Testis (tissue), 3 donors: ENCODE data around the gene DDX31. TPM values are rescaled to one million over a fixed set of nuclear protein-coding genes. Genes with fewer than 3 reads are reported as not detected.

ENCODE experiments used
- DNase-seq: peaks from one replicate; pipeline ENCODE4 v3.0.0-alpha.2; 2019
- H3K27ac ChIP-seq, 2 donors: fragments of 200-600 bp; sonication (generic); one replicate each; pipeline ENCODE4 v1.5.1; 2019
- H3K27me3 ChIP-seq: fragments of 200-600 bp; sonication (generic); one replicate; pipeline ENCODE4 v1.5.1; 2019
- H3K36me3 ChIP-seq: fragments of 200-600 bp; sonication (generic); one replicate; pipeline ENCODE4 v1.5.1; 2017; ENCODE audit warnings: low read depth; ENCODE audit errors: missing control alignments
- H3K4me1 ChIP-seq: fragments of 200-600 bp; sonication (generic); one replicate; pipeline ENCODE4 v1.5.1; 2019
- H3K4me3 ChIP-seq, 2 donors: fragments of 200-600 bp; sonication (generic); one replicate each; pipeline ENCODE4 v1.5.1; 2017 to 2019
- H3K9me3 ChIP-seq: fragments of 200-600 bp; sonication (generic); one replicate; pipeline ENCODE4 v1.5.1; 2017
- POLR2A ChIP-seq: fragments of 450-650 bp; IDR thresholded peaks from one replicate; pipeline ENCODE4 v1.6.1; 2017; ENCODE audit warnings: antibody characterized with exemption, mild to moderate bottlenecking, moderate library complexity
- WGBS, 2 donors: methylation state at CpG; one replicate each; pipeline ENCODE4 v1.1.5; 2018; 5-methylcytosine and 5-hydroxymethylcytosine counted together
- intact Hi-C: fragments of 100-400 bp; cut with DNase I; formaldehyde crosslinking; loops from one replicate; pipeline ENCODE4 v1.15.1; 2023; ENCODE audit warnings: low total_unique reads
- polyA plus RNA-seq: library from polyadenylated mRNA; stranded (reverse); fragments of 350-450 nt; fragmentation: Illumina TruSeq; extraction: RNeasy Lipid Tissue Mini Kit (QIAGEN cat#74804); gene quantifications from one replicate; pipeline ENCODE4 v1.2.3, GENCODE V29; 2014; ENCODE audit warnings: low read depth, low replicate concordance; ENCODE audit not compliant: insufficient read depth
- total RNA-seq, 2 donors: library from RNA; depleted of rRNA; stranded (reverse); fragments of >200 nt; gene quantifications; one replicate each; pipeline ENCODE4 v1.2.3, GENCODE V29; 2016
- TF ChIP-seq, protein P1 (sequence below), 3 experiments: fragments of 450-650 bp in 2 of 3; fragments of 200-600 bp in 1 of 3; sonication (generic) in 1 of 3; IDR thresholded peaks; one replicate each; pipeline ENCODE4 v1.5.1; 2016 to 2019; ENCODE audit warnings: antibody characterized with exemption in 3 of 3, mild to moderate bottlenecking in 2 of 3, moderate library complexity in 1 of 3

Gene DDX31
- total and polyA plus RNA-seq, 3 donors from 2014 or later = 17.9 to 24.2 (median 21.1) TPM

DNA sequence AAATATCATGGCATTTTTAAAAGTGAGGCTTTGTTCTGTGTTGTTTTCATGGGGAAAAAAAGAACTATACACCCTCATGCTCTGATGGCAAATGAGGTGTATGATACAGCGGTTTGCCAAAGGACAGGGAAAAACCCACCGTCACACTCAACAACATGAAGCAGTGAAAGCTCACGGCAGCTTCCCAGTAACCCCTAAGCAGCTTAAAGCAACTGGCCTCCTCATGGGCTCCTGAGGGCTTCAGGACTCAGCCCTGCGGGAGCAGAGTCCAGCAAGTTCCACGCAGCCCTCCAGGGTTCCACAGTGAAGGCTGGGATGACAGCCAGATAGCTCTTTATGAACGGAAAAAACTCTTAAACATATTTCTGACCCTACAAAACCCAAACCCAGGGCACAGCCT lies 74.5 kb downstream of the DDX31 start:
- 91 to 94% methylated on average over 6 of the region's 6 CpGs for WGBS, 2 donors
- Histone ChIP-seq H3K4me1 (no peaks in the 10 kb centered on the region), H3K4me3 (no peak overlapping the region), H3K36me3 (no peaks in the 10 kb centered on the region), H3K9me3 (no peaks in the 10 kb centered on the region), H3K27ac (no peak overlapping the region), H3K27me3 (no peaks in the 10 kb centered on the region)
- DNase-seq = no peak
- intact Hi-C loops = no loop called here
- no peak for TF ChIP-seq POLR2A
- TF ChIP-seq, protein P1, sequence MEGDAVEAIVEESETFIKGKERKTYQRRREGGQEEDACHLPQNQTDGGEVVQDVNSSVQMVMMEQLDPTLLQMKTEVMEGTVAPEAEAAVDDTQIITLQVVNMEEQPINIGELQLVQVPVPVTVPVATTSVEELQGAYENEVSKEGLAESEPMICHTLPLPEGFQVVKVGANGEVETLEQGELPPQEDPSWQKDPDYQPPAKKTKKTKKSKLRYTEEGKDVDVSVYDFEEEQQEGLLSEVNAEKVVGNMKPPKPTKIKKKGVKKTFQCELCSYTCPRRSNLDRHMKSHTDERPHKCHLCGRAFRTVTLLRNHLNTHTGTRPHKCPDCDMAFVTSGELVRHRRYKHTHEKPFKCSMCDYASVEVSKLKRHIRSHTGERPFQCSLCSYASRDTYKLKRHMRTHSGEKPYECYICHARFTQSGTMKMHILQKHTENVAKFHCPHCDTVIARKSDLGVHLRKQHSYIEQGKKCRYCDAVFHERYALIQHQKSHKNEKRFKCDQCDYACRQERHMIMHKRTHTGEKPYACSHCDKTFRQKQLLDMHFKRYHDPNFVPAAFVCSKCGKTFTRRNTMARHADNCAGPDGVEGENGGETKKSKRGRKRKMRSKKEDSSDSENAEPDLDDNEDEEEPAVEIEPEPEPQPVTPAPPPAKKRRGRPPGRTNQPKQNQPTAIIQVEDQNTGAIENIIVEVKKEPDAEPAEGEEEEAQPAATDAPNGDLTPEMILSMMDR (IDR thresholded peaks at IDR 0.05) = no peak

DNA sequence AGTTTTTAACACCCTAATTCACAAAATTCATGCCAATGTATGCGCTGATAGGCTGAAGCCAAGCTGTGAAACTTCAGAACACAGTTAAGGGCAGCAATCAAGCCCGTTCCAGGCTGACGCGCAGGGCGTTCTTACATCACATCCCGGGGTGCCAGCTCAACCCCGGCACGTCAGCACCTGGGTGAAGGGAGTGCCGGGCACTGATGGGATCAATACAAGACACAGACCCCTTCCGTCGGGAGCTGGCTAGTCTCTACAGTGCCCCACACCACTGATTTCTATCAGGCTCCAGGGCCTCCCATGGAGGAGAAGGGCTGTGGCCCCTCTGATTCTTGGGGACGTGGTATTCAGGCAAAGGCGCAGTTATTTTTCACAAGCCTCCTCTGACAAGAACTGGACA lies 75.4 kb downstream of the DDX31 start:
- intact Hi-C loops = no loop called here
- Histone ChIP-seq H3K4me1 (peaks cover 8% of the 10 kb centered on the region), H3K9me3 (no peaks in the 10 kb centered on the region), H3K27me3 (peaks cover 5% of the 10 kb centered on the region), H3K4me3 (no peak overlapping the region), H3K27ac (no peak overlapping the region), H3K36me3 (no peaks in the 10 kb centered on the region)
- TF ChIP-seq POLR2A = no peak
- TF ChIP-seq, protein P1 (IDR thresholded peaks at IDR 0.05) = no peak
- WGBS, 2 donors = 90% methylated on average over 13 of the region's 13 CpGs
- no peak for DNase-seq

DNA sequence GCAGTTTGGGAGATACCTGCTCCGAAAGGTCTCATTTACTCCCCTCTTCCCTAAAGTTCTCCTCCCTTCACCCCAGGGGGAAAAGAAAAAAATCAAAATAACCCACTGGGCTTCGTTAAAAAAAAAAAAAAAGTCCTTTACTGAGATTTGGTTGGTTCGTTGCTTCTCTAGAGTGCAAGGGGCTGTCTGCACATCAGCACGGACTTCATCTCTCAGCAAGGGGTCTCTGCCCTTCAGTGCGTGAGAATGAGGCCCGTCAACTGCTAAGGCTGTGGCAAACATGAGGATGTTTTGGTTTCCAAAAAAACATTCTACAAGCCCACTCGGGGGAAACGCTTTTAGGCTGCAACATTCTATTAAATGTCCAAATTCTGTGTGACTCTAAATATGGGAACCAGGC lies 77.3 kb downstream of the DDX31 start:
- H3K27me3 ChIP-seq = peaks cover 5% of the 10 kb centered on the region
- no peak overlapping the region for H3K4me3 ChIP-seq
- no peaks in the 10 kb centered on the region for H3K36me3 ChIP-seq
- H3K4me1 ChIP-seq = peaks cover 9% of the 10 kb centered on the region
- no peak for DNase-seq
- 76 to 88% methylated on average over 8 of the region's 8 CpGs for WGBS, 2 donors
- no peaks in the 10 kb centered on the region for H3K9me3 ChIP-seq
- no peak overlapping the region for H3K27ac ChIP-seq
- TF ChIP-seq POLR2A = no peak
- TF ChIP-seq, protein P1 (IDR thresholded peaks at IDR 0.05) = no peak
- intact Hi-C loops = no loop called here

DNA sequence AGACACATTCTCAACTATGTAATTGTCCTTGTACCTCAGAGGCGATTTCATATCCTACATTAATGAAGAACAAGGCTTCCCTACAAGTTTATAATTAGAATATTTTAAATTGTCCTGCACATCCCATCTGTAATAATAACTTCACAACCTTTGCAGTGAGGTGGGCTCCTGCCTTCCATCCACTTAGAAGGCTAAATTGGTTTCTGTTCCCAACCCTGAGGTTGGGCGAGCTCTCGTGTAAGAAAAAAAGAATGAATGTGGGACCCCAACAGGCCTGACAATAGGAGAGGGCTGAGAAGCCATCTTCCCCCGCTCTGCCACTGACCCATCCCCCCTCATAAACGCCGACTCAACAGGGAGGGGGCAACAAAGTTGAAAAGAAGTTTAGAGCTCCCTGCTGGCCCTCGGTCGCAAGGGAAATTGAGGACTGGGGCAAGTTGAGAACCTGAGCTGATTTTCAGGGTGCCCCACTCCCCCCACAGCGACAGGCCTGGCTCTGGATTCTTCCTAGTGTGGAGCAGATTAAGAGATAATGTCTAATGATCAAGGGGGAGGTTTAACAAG lies 78.0 kb downstream of the DDX31 start:
- no peak overlapping the region for H3K4me3 ChIP-seq
- no peak for DNase-seq
- intact Hi-C loops = no loop called here
- TF ChIP-seq POLR2A = no peak
- TF ChIP-seq, protein P1 (IDR thresholded peaks at IDR 0.05) = no peak
- peaks cover 13% of the 10 kb centered on the region for H3K4me1 ChIP-seq
- peaks cover 5% of the 10 kb centered on the region for H3K27me3 ChIP-seq
- H3K36me3 ChIP-seq = no peaks in the 10 kb centered on the region
- WGBS, 2 donors = 66 to 71% methylated on average over 9 of the region's 9 CpGs
- no peak overlapping the region for H3K27ac ChIP-seq
- H3K9me3 ChIP-seq = no peaks in the 10 kb centered on the region

DNA sequence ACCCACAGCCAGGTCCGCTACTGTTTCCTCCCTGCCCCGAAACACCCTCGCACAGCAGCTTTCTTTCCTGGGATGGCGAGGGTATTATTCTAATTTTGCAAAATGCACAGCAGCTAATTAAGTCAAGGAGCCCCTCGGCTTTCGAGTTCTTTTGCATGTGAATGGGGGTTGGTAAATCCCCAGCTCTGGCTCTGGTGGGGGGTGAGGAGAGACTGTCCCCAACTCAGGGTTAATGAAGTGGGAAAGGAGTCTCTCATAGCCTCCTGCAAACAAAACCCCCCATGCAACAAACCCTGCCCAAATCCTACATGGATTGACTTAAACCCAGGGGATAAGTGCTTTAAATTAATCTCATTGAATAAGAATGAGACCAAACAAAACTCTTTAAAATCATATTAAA lies 78.5 kb downstream of the DDX31 start:
- Histone ChIP-seq H3K4me3 (no peak overlapping the region), H3K9me3 (no peaks in the 10 kb centered on the region), H3K27me3 (peaks cover 5% of the 10 kb centered on the region), H3K36me3 (no peaks in the 10 kb centered on the region), H3K27ac (no peak overlapping the region), H3K4me1 (peaks cover 14% of the 10 kb centered on the region)
- TF ChIP-seq, protein P1 (IDR thresholded peaks at IDR 0.05) = no peak
- TF ChIP-seq POLR2A = no peak
- no peak for DNase-seq
- 33 to 52% methylated on average over 5 of the region's 6 CpGs for WGBS, 2 donors
- intact Hi-C loops = no loop called here
